ENCODE measurements around the gene VPS37C. TPM values are rescaled to one million over a fixed set of nuclear protein-coding genes. Genes with fewer than 3 reads are reported as not detected.
"Not testable (repeated sequence)": the region's sequence is repeated elsewhere in the genome, so short reads cannot be mapped to it uniquely, and the experiment has no call there.

Gene VPS37C
- total RNA-seq, 1 experiment from 2014 or later: 23.1 TPM

GRCh38 chr11:61207636-61208310, 46.5 kb upstream of the VPS37C start:
- H3K9me3 ChIP-seq (ENCODE audit: control insufficient read depth in 1 of 2, insufficient read depth in 1 of 2, low read depth in 1 of 2, low read length in 2 of 2); H3K4me1 ChIP-seq (ENCODE audit: control insufficient read depth in 1 of 2, insufficient read depth in 2 of 2, low read length in 2 of 2); H3K4me2 ChIP-seq (ENCODE audit: low read length); H3K9me2 ChIP-seq (ENCODE audit: insufficient read depth); POLR2A ChIA-PET; H4K20me1 ChIP-seq (ENCODE audit: insufficient read depth); H3K4me3 ChIP-seq (replicated peaks in 1 of 2; ENCODE audit: low read depth in 1 of 2, low read length in 2 of 2); H2AFZ ChIP-seq (ENCODE audit: low read depth, low read length, poor library complexity, severe bottlenecking); BruUV-seq (replicated peaks); CTCF ChIA-PET; H3K27ac ChIP-seq (ENCODE audit: low read depth, low read length); H3K27me3 ChIP-seq (ENCODE audit: insufficient read depth, low read length); intact Hi-C loops (cut with micrococcal nuclease); ATAC-seq; H3K9ac ChIP-seq (ENCODE audit: low read length); RAD21 ChIA-PET (ENCODE audit: low non-redundant PET in 1 of 2, low total read pairs in 2 of 2, uncharacterized antibody in 2 of 2, unreplicated experiment in 2 of 2); DNase-seq (ENCODE audit: low read depth, low spot score); H3K79me2 ChIP-seq (ENCODE audit: insufficient read depth, low read length); H3K36me3 ChIP-seq (ENCODE audit: control insufficient read depth in 1 of 2, insufficient read depth in 2 of 2, low read length in 2 of 2): not testable (repeated sequence)

- H3K27ac ChIP-seq (ENCODE audit: low read depth, low read length); H3K79me2 ChIP-seq (ENCODE audit: insufficient read depth, low read length); DNase-seq (ENCODE audit: low read depth, low spot score); RAD21 ChIA-PET (ENCODE audit: low non-redundant PET in 1 of 2, low total read pairs in 2 of 2, uncharacterized antibody in 2 of 2, unreplicated experiment in 2 of 2); H3K36me3 ChIP-seq (ENCODE audit: control insufficient read depth in 1 of 2, insufficient read depth in 2 of 2, low read length in 2 of 2); H3K9me3 ChIP-seq (ENCODE audit: control insufficient read depth in 1 of 2, insufficient read depth in 1 of 2, low read depth in 1 of 2, low read length in 2 of 2); POLR2A ChIA-PET; ATAC-seq; intact Hi-C loops (cut with micrococcal nuclease); H3K4me1 ChIP-seq (ENCODE audit: control insufficient read depth in 1 of 2, insufficient read depth in 2 of 2, low read length in 2 of 2); H3K9me2 ChIP-seq (ENCODE audit: insufficient read depth); H2AFZ ChIP-seq (ENCODE audit: low read depth, low read length, poor library complexity, severe bottlenecking); BruUV-seq (replicated peaks); H3K27me3 ChIP-seq (ENCODE audit: insufficient read depth, low read length); H3K4me3 ChIP-seq (replicated peaks in 1 of 2; ENCODE audit: low read depth in 1 of 2, low read length in 2 of 2); H3K9ac ChIP-seq (ENCODE audit: low read length); H4K20me1 ChIP-seq (ENCODE audit: insufficient read depth); H3K4me2 ChIP-seq (ENCODE audit: low read length); CTCF ChIA-PET: not testable (repeated sequence)
Measured at GRCh38 chr11:61204502-61205059, 43.4 kb upstream of the VPS37C start.

DNA sequence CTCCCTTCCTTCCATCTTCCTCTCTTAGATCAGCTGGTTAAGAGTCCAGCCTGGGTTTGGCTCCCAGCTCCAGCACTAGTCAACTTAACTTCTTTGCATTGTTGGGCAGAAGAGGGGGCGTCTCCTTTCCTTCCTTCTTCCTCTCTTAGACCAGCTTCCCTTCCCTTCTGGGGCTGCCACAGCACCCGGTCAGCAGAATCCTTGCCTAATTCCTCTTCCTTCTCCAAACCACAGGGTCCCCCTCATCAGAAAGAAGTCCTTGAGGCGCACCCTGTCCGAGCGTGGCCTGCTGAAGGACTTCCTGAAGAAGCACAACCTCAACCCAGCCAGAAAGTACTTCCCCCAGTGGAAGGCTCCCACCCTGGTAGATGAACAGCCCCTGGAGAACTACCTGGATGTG, 42.6 kb upstream of the VPS37C start:
- H2AFZ ChIP-seq (ENCODE audit: low read depth, low read length, poor library complexity, severe bottlenecking); ATAC-seq; DNase-seq (ENCODE audit: low read depth, low spot score); H3K4me1 ChIP-seq (ENCODE audit: control insufficient read depth in 1 of 2, insufficient read depth in 2 of 2, low read length in 2 of 2); H3K79me2 ChIP-seq (ENCODE audit: insufficient read depth, low read length); H3K9ac ChIP-seq (ENCODE audit: low read length); H3K4me3 ChIP-seq (replicated peaks in 1 of 2; ENCODE audit: low read depth in 1 of 2, low read length in 2 of 2); H3K9me3 ChIP-seq (ENCODE audit: control insufficient read depth in 1 of 2, insufficient read depth in 1 of 2, low read depth in 1 of 2, low read length in 2 of 2); CTCF ChIA-PET; POLR2A ChIA-PET; intact Hi-C loops (cut with micrococcal nuclease); H3K27ac ChIP-seq (ENCODE audit: low read depth, low read length); H3K27me3 ChIP-seq (ENCODE audit: insufficient read depth, low read length); H3K9me2 ChIP-seq (ENCODE audit: insufficient read depth); H4K20me1 ChIP-seq (ENCODE audit: insufficient read depth); RAD21 ChIA-PET (ENCODE audit: low non-redundant PET in 1 of 2, low total read pairs in 2 of 2, uncharacterized antibody in 2 of 2, unreplicated experiment in 2 of 2); H3K36me3 ChIP-seq (ENCODE audit: control insufficient read depth in 1 of 2, insufficient read depth in 2 of 2, low read length in 2 of 2); BruUV-seq (replicated peaks); H3K4me2 ChIP-seq (ENCODE audit: low read length): not testable (repeated sequence)

- RAD21 ChIA-PET (ENCODE audit: low non-redundant PET in 1 of 2, low total read pairs in 2 of 2, uncharacterized antibody in 2 of 2, unreplicated experiment in 2 of 2); POLR2A ChIA-PET; H3K9ac ChIP-seq (ENCODE audit: low read length); H3K27me3 ChIP-seq (ENCODE audit: insufficient read depth, low read length); CTCF ChIA-PET; DNase-seq (ENCODE audit: low read depth, low spot score); H3K27ac ChIP-seq (ENCODE audit: low read depth, low read length); H3K36me3 ChIP-seq (ENCODE audit: control insufficient read depth in 1 of 2, insufficient read depth in 2 of 2, low read length in 2 of 2); H3K4me1 ChIP-seq (ENCODE audit: control insufficient read depth in 1 of 2, insufficient read depth in 2 of 2, low read length in 2 of 2); ATAC-seq; H2AFZ ChIP-seq (ENCODE audit: low read depth, low read length, poor library complexity, severe bottlenecking); H3K4me2 ChIP-seq (ENCODE audit: low read length); intact Hi-C loops (cut with micrococcal nuclease); H3K9me2 ChIP-seq (ENCODE audit: insufficient read depth); H3K79me2 ChIP-seq (ENCODE audit: insufficient read depth, low read length); BruUV-seq (replicated peaks); H3K4me3 ChIP-seq (replicated peaks in 1 of 2; ENCODE audit: low read depth in 1 of 2, low read length in 2 of 2); H4K20me1 ChIP-seq (ENCODE audit: insufficient read depth); H3K9me3 ChIP-seq (ENCODE audit: control insufficient read depth in 1 of 2, insufficient read depth in 1 of 2, low read depth in 1 of 2, low read length in 2 of 2): not testable (repeated sequence)
Measured at GRCh38 chr11:61202950-61203746, 41.9 kb upstream of the VPS37C start, which contains the start of gene PGA3. TSS of gene PGA3 (plus strand) at chr11:61203515. CDS start at chr11:61203565, 50 bp downstream.

Data from HCT116 (cell line).